B cell (primary cell): Measurements from ENCODE around the gene TMA7. TPM values are rescaled to one million over a fixed set of nuclear protein-coding genes. Genes with fewer than 3 reads are reported as not detected.
"Not testable (repeated sequence)": the region's sequence is repeated elsewhere in the genome, so short reads cannot be mapped to it uniquely, and the experiment has no call there.

Experiments used
- ATAC-seq: fragments of 200-7000 bp; cut with Tn5 transposase; one replicate; pipeline ENCODE4 v1.10.0; 2021; ENCODE audit warnings: low read depth, mild to moderate bottlenecking, moderate number of reproducible peaks, moderate library complexity
- CTCF ChIA-PET: fragments of 350-600 bp; sonication (Branson Sonifier 250); formaldehyde crosslinking; loops from one replicate; lab custom pipeline; 2021; ENCODE audit warnings: antibody characterized with exemption, inconsistent platforms; lab: Charles Lee
- POLR2A ChIA-PET: fragments of 350-600 bp; sonication (Branson Sonifier 250); formaldehyde crosslinking; loops from one replicate; lab custom pipeline; 2021; ENCODE audit warnings: antibody characterized with exemption; lab: Charles Lee
- DNase-seq: peaks from one replicate; pipeline ENCODE4 v3.0.0; 2013
- H2AFZ ChIP-seq: 2 replicates; pipeline ENCODE4 v1.6.1; 2012; ENCODE audit warnings: mild to moderate bottlenecking, low read depth, low read length; ENCODE audit not compliant: insufficient read depth, poor library complexity, severe bottlenecking
- H3K27ac ChIP-seq, 2 donors: 1 replicate in 1 of 2; 2 replicates in 1 of 2; pipeline ENCODE4 v1.5.1; 2012 to 2013; ENCODE audit warnings: low read length in 2 of 2, mild to moderate bottlenecking in 2 of 2, moderate library complexity in 1 of 2
- H3K27me3 ChIP-seq, 4 experiments: fragments of 200-600 bp in 1 of 4; sonication (generic) in 1 of 4; replicated peaks in 1 of 4; 1 replicate in 2 of 4; 2 replicates in 2 of 4; pipeline versions ENCODE4 v1.6.1 to v1.7.0; 2013 to 2016; ENCODE audit warnings: low read length in 3 of 4, mild to moderate bottlenecking in 2 of 4, mixed read lengths in 1 of 4, moderate library complexity in 1 of 4; ENCODE audit not compliant: insufficient read depth in 4 of 4, control insufficient read depth in 3 of 4; ENCODE audit errors: control extremely low read depth in 1 of 4
- H3K36me3 ChIP-seq, 2 experiments: replicated peaks in 1 of 2; 1 replicate in 1 of 2; 2 replicates in 1 of 2; pipeline versions ENCODE4 v1.6.1 to v1.7.1; 2013; ENCODE audit warnings: low read length in 1 of 2; ENCODE audit not compliant: insufficient read depth in 2 of 2, control insufficient read depth in 1 of 2; ENCODE audit errors: control extremely low read depth in 1 of 2, extremely low read depth in 1 of 2
- H3K4me1 ChIP-seq, 2 donors: fragments of 200-600 bp in 1 of 2; sonication (generic) in 1 of 2; 1 replicate in 1 of 2; 2 replicates in 1 of 2; pipeline versions ENCODE4 v1.5.1 to v1.6.1; 2013 to 2017; ENCODE audit warnings: low read length in 2 of 2; ENCODE audit not compliant: control insufficient read depth in 2 of 2, insufficient read depth in 2 of 2
- H3K4me2 ChIP-seq: replicated peaks from 2 replicates; pipeline ENCODE3; 2012; ENCODE audit warnings: mild to moderate bottlenecking, low read depth, low read length; ENCODE audit not compliant: poor library complexity, severe bottlenecking
- H3K4me3 ChIP-seq, 5 experiments: fragments of 200-600 bp in 1 of 5; sonication (generic) in 1 of 5; 1 replicate in 3 of 5; 2 replicates in 2 of 5; pipeline versions ENCODE4 v1.5.1 to v1.7.0; 2011 to 2016; ENCODE audit warnings: low read length in 4 of 5, mild to moderate bottlenecking in 4 of 5, low read depth in 2 of 5, control low read depth in 1 of 5, moderate library complexity in 1 of 5; ENCODE audit not compliant: insufficient read depth in 1 of 5; ENCODE audit errors: control extremely low read depth in 1 of 5, extremely low read depth in 1 of 5
- H3K79me2 ChIP-seq: fragments of 200-600 bp; sonication (generic); one replicate; pipeline ENCODE4 v1.6.0; 2016; ENCODE audit warnings: low read length; ENCODE audit not compliant: control insufficient read depth, insufficient read depth
- H3K9ac ChIP-seq: fragments of 200-600 bp; sonication (generic); 2 replicates; pipeline ENCODE4 v1.6.1; 2017; ENCODE audit warnings: mild to moderate bottlenecking, low read length, moderate library complexity
- H3K9me3 ChIP-seq, 3 donors: one replicate each; pipeline versions ENCODE4 v1.6.1 to v1.7.1; 2013; ENCODE audit warnings: low read length in 2 of 3; ENCODE audit not compliant: control insufficient read depth in 2 of 3, insufficient read depth in 1 of 3; ENCODE audit errors: control extremely low read depth in 1 of 3
- H4K20me1 ChIP-seq: 2 replicates; pipeline ENCODE4 v1.6.0; 2012; ENCODE audit warnings: mild to moderate bottlenecking, low read length; ENCODE audit not compliant: insufficient read depth, control insufficient read depth, poor library complexity, severe bottlenecking
- H3K27ac Mint-ChIP-seq: one replicate; pipeline ENCODE4 v1.8.0; 2021; ENCODE audit warnings: mixed read lengths
- H3K27me3 Mint-ChIP-seq: one replicate; pipeline ENCODE4 v1.8.0; 2021; ENCODE audit warnings: mixed read lengths
- H3K4me1 Mint-ChIP-seq: one replicate; pipeline ENCODE4 v1.8.0; 2021; ENCODE audit warnings: mixed read lengths
- H3K4me3 Mint-ChIP-seq: one replicate; pipeline ENCODE4 v1.8.0; 2021; ENCODE audit warnings: mixed read lengths
- H3K9me3 Mint-ChIP-seq: one replicate; pipeline ENCODE4 v1.8.0; 2022; ENCODE audit warnings: mixed read lengths; ENCODE audit not compliant: insufficient read depth
- CTCF ChIP-seq: fragments of 200-600 bp; IDR thresholded peaks from one replicate; pipeline ENCODE4 v1.8.0; 2022; ENCODE audit warnings: antibody characterized with exemption, mild to moderate bottlenecking
- EZH2 ChIP-seq: IDR thresholded peaks from 2 replicates; pipeline ENCODE4 v1.6.1; 2012; ENCODE audit warnings: borderline replicate concordance, low read depth, mild to moderate bottlenecking, moderate library complexity, low read length; ENCODE audit not compliant: insufficient read depth, poor library complexity, severe bottlenecking
- WGBS: methylation state at CpG from one replicate; pipeline ENCODE4 v1.1.5; 2013; ENCODE audit warnings: missing lambda C conversion rate; ENCODE audit not compliant: insufficient coverage; 5-methylcytosine and 5-hydroxymethylcytosine counted together
- intact Hi-C: fragments of 100-400 bp; cut with micrococcal nuclease; formaldehyde crosslinking; loops from one replicate; pipeline ENCODE4 v1.10.0; 2022
- polyA plus RNA-seq: library from polyadenylated mRNA; depleted of rRNA; stranded (reverse); fragments of >200 nt; gene quantifications from 2 replicates; pipeline ENCODE4 v1.2.3, GENCODE V29; 2012
- total RNA-seq, 2 donors: library from RNA; stranded (reverse); fragments of 120-200 nt in 1 of 2; gene quantifications; 1 replicate in 1 of 2; 2 replicates in 1 of 2; pipeline versions ENCODE4 v1.2.3 to v1.2.4, GENCODE V29; 2013 to 2022

Gene TMA7
- total and polyA plus RNA-seq, 2 donors (not counting 1 experiment from before 2014, with no cell fraction given) = 169 to 194 TPM

GRCh38 chr3:48478626-48479555, 38.8 kb downstream of the TMA7 start:
- Histone ChIP-seq H4K20me1 (no peaks in the 10 kb centered on the region), H3K4me2 (peak overlapping the region; percentile 63), H2AFZ (peak overlapping the region; percentile 83), H3K9me3 (no peaks in the 10 kb centered on the region), H3K27me3 (no peaks in the 10 kb centered on the region), H3K9ac (peak overlapping the region; percentile 46), H3K79me2 (peaks cover 43% of the 10 kb centered on the region), H3K36me3 (peaks cover 0 to 2% of the 10 kb centered on the region in 2 experiments), H3K4me3 (peak overlapping the region in 4 of 5 experiments; percentile 37 to 52 (median 44)), H3K27ac (peak overlapping the region; percentile 85 to 89), H3K4me1 (peaks cover 38 to 45% of the 10 kb centered on the region in 2 donors)
- no peak for TF ChIP-seq EZH2
- no peak for TF ChIP-seq CTCF
- peak overlapping the region; percentile 86 for H3K4me3 Mint-ChIP-seq
- peak overlapping the region; percentile 99 for H3K27ac Mint-ChIP-seq
- no peaks in the 10 kb centered on the region for H3K9me3 Mint-ChIP-seq
- 23% methylated on average over 16 of the region's 19 CpGs for WGBS
- no peaks in the 10 kb centered on the region for H3K27me3 Mint-ChIP-seq
- ATAC-seq = peak; percentile 78
- peak; percentile 72 for DNase-seq
- H3K4me1 Mint-ChIP-seq = peaks cover 45% of the 10 kb centered on the region
- ChIA-PET CTCF (interaction anchor here (0.7 to 17.7 kb wide), 6 partner anchors 12 to 112 kb away, joined by 3 to 240 read pairs (median 9); partner anchors contain the start of gene SHISA5), POLR2A (interaction anchor here (0.6 to 1.9 kb wide), 4 partner anchors 12 to 43 kb away, joined by 3 to 9 read pairs (median 4); a partner anchor contains a TSS)
- intact Hi-C loops = loop anchor here (1.0 kb wide), 1 partner anchor 28 kb away; no protein-coding TSS in a partner anchor

- peaks cover 35% of the 10 kb centered on the region for H3K4me1 Mint-ChIP-seq
- no CpG with 5 or more reads among the region's 11 CpGs for WGBS
- H3K9me3 ChIP-seq, DNase-seq, CTCF ChIA-PET, H3K9me3 Mint-ChIP-seq, H3K27me3 Mint-ChIP-seq, H2AFZ ChIP-seq, H3K27ac Mint-ChIP-seq, H3K27me3 ChIP-seq, H3K4me3 Mint-ChIP-seq, H3K4me3 ChIP-seq, POLR2A ChIA-PET, H3K9ac ChIP-seq, H4K20me1 ChIP-seq, H3K36me3 ChIP-seq, ATAC-seq, H3K4me2 ChIP-seq, intact Hi-C loops, H3K27ac ChIP-seq: not testable (repeated sequence)
- H3K4me1 ChIP-seq = peaks cover 38 to 40% of the 10 kb centered on the region in 2 donors
- peaks cover 30% of the 10 kb centered on the region for H3K79me2 ChIP-seq
Observed at GRCh38 chr3:48480891-48481290, 40.8 kb downstream of the TMA7 start.

GRCh38 chr3:48482822-48483221, 42.8 kb downstream of the TMA7 start:
- H3K9me3 Mint-ChIP-seq, H3K27me3 ChIP-seq, H3K4me3 ChIP-seq, DNase-seq, H3K9me3 ChIP-seq, H3K4me2 ChIP-seq, H3K27ac ChIP-seq, intact Hi-C loops, H3K4me3 Mint-ChIP-seq, H2AFZ ChIP-seq, ATAC-seq, H4K20me1 ChIP-seq, H3K36me3 ChIP-seq, H3K9ac ChIP-seq, H3K27me3 Mint-ChIP-seq, H3K27ac Mint-ChIP-seq: not testable (repeated sequence)
- POLR2A ChIA-PET = interaction anchor here (0.7 kb wide), 1 partner anchor 22 kb away, joined by 3 read pairs; no protein-coding TSS in a partner anchor
- Histone ChIP-seq H3K79me2 (peaks cover 15% of the 10 kb centered on the region), H3K4me1 (peaks cover 23% of the 10 kb centered on the region in 2 donors)
- CTCF ChIA-PET = interaction anchor here (1.3 to 1.4 kb wide), 2 partner anchors 17 to 24 kb away, joined by 3 to 4 read pairs; a partner anchor contains a TSS
- WGBS = 100% methylated on average over 4 of the region's 6 CpGs
- peaks cover 20% of the 10 kb centered on the region for H3K4me1 Mint-ChIP-seq
